Activated naive CD4-positive, alpha-beta T cell (primary cell): ENCODE measurements around the gene SYTL5.
"Not testable (repeated sequence)": the region's sequence is repeated elsewhere in the genome, so short reads cannot be mapped to it uniquely, and the experiment has no call there.

Source experiments
- DNase-seq, 4 experiments: peaks; one replicate each; lab custom pipeline; 2025; lab: John Stamatoyannopoulos, UW

SYTL5 gene

DNA sequence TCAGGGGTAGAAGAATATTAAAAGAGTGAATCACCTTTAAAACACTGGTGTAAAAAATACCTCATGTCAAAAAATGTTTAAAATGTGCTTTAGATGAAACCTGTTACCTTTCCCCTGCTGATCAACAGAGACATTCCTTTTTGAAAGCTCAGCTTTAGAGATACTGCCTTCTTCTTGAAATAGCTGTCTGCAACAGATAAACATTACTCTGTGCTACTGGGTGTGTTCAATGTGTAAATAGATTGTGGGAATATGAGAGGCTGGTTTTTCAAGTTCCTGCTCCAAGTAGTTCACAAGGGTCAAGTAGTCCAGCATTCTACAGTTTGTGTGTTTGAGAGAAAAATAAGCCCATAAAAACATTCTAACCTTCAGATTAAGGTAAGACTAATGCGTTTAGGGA, at the start of gene SYTL5:
SYTL5 (plus strand) TSS at position 263 of the 400 bp plus-strand sequence. CDS start 27,337 bp downstream, outside the sequence.
- DNase-seq: no peak

DNA sequence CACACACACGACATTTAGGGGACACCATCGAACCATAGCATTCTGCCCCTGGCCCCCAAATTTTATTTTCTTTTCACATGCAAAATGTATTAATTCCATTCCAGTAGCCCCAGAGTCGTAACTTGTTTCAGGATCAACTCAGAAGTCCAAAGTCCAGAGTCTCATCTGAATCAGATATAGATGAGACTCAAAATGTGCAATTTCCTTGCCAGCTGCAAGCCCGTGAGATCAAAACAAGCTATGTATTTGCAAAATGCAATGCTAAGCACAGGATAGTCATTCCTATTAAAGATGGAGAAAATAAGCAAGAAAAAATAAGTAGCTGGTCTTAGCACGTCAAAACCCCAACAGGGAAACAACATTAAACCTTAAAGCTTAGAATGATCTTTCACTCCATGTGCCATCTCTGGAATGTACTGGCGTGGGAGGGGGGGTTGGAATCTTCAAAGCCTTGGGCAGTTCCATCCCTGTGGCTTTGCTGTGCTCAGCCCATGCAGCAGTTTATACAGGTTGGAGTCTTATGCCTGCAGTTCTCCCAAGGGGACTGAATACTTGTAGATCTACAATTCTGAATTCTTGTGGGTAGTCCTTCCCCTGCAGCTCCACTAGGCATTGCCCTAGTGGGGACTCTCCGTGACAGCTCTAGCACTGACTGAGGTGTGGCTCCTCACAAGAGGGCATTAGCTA, 47.7 kb upstream of the SYTL5 start:
- DNase-seq: no peak

DNA sequence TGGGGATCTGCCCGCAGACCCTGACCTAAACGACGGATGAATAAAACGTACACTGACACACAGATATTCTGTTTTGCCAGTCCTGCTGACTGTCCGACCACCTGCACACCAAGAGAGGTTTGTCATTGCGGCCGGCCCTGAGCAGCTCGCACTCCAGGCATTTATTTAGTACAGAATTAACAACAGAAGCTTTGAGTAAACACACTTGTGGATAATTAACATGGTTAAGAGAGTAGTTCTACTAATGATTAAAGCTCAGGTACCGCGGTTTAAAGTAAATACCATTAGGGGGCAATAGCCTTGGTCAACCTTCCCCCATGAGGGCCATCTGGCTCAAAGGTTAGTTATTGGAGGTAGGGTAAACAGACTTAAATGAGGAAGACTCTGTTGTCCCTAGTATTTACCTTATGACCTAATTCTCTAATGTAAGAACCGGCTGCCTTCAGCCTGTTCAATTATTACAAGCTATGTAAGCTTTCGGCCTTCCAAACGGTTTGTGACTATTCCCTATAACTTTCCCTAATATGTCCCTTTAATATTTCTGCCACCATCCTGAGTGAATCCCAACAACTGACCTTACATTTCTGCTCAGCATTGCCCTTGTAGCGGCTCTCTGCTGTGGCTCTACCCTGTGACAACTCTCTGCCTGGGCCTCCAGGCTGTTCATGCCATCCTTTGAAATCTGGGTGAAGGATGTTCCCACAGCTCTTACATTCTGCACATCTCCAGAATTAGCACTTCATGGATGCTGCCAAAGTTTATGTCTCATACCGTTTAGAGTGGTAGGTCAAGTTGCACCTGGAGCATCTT, 46.9 kb upstream of the SYTL5 start:
- no peak for DNase-seq

DNA sequence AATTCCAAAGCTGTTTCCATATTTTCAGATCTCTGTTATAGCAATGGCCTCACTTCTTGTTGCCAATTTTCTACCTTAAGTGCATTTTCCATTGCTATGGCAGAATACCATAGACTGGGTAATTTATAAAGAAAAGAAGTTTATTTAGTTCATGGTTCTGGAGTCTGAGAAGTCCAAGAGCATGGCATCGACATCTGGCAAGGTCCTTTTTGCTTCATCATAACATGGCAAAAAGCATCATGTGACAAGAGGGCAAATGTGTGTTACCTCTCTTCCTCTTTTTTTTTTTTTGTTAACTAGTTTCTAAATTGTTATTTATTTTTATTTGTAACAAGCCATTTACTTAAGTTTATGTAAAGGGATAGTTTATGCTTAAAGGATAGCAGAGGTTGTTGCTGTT, 45.2 kb upstream of the SYTL5 start:
- no peak for DNase-seq

DNA sequence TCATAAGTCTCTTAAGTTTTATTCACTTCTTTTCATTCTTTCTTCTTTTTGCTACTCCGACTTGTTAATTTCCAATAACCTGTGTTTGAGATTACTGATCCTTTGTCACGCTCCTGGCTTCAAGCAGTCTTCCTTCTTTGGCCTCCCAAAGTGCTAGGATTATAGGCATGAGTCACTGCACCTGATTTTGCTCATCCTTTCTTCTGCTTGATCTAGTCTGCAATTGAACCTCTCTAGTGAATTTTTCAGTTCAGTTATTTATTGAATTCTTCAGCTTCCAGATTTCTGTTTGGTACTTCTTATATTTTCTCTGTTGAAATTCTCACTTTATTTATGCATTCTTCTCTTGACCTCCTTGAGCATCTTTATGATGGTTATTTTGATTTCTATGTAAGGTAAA, 38.6 kb upstream of the SYTL5 start:
- DNase-seq: no peak

DNA sequence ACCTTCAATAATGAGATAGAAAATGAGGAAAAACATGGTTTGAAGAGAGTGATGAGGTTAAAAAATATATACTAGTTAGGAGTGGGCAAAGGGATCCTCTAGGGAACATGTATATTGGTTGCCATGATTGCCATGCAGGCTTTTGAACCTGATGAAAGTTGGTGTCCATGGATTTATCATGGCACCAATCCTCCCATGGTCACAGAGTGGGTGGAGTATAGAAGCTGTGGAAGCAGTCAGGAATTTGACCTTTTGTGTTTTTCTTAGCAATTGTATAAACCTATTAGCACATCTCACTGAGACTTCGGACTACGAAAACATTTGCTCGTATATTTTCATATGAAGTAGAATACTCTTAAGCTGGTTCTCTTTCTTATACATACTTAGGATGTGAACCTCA, 30.9 kb upstream of the SYTL5 start:
- no peak for DNase-seq

DNA sequence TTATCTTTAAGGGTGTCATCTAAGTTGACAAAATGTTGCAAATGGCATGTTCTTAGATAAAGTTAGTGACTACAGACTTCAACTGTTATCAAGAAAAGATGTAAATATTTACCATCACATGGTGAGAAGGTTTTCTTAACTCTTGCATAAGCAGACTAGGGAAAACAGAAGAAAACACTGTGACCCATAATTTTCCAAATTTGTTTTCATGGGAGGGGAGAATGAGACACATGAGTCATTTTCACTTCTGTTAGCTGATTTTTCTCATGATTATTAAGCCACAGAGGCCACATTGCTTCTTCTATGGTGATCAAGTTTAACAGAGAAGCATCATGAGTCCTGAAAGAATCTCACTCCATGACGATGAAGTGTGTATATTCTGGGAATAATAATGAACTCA, 30.2 kb upstream of the SYTL5 start:
- DNase-seq: no peak

DNA sequence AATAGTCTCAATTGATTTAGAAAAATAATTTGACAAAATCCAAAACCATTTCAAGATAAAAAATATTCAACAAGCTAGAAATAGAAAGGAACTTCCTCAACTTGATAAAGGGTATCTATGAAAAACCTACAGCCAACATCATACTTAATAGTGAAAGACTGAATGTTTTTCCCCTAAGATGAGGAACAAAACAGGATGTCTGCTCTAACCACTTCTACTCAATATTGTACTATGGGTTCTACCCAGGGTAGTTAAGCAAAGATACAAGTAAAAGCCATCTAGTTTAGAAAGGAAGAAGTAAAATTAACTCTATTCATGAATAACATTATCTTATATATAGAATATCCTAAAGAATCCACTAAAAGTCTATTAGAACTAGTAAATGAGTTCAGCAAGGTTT, 21.5 kb upstream of the SYTL5 start:
- DNase-seq: no peak

DNA sequence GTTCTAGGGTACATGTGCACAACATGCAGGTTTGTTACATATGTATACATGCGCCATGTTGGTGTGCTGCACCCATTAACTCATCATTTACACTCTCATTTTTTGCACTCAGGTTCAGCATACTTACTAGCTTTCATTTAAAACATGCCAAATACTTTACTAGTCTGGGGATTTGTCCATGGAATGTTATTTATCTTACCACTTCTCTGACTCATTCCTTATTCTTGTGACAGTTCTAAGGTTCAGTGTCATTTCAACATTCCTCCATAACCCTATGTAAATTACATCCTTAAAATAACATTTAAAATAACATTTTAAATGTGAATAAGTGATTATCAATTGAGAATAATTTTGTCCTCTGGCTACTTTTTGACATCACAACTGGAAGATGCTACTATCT, 19.5 kb upstream of the SYTL5 start:
- DNase-seq: no peak

DNA sequence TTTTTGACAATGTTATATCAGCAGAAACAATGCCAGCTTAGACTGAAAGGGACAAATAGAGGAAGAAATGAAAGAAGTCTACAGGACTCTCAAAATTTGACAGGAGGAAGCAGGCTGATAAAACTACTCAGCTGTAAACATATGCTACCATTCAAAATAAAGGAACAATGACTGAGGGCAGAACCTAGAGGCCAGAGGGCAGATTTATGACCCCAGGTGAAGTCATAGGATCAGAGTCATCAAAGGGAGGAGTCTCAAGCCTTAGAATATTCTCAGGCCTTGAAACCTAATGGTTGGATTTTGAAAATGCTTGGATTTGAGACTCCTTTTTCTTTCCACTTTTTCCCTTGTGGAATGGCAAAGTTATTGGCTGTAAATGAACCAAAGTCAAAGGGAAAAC, 17.0 kb upstream of the SYTL5 start:
- no peak for DNase-seq

DNA sequence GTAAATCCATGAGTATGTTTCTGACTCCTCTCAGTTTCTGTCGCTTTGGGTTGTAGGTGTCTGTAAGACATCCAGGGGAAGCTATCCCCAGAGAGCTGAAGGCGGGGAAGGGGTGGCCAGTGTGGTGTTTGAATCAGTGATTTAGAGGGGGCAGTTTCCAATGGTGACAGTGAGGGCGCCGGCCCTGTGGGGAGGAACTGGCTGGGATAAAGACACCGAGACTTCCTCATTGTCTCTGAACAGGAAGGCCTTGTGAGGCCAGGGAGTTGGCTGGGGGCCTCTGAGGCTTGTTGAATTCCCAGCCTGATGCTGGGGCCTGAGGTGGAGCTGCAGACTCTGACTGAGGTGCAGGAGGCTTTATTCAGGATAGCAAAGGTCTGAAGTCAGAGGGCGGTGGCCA, 15.1 kb upstream of the SYTL5 start:
- not testable (repeated sequence) for DNase-seq

DNA sequence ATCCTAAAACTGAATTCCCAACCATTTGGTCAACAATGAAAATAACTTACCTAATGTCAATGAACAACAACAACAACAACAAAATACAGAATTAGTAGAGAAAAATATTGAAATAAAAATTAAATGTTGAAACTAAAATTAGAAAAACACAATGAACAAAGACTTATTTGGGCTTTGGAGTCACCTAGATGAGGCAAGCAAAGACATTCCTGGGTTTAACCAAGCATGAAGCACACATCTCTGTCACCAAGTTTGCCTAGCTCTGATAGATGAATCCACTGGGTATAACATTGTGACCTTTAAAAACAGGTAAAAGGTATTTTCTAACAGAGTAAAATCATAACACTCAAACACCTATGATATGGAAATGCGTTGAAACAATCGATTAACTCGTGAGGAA, 13.2 kb upstream of the SYTL5 start:
- no peak for DNase-seq

DNA sequence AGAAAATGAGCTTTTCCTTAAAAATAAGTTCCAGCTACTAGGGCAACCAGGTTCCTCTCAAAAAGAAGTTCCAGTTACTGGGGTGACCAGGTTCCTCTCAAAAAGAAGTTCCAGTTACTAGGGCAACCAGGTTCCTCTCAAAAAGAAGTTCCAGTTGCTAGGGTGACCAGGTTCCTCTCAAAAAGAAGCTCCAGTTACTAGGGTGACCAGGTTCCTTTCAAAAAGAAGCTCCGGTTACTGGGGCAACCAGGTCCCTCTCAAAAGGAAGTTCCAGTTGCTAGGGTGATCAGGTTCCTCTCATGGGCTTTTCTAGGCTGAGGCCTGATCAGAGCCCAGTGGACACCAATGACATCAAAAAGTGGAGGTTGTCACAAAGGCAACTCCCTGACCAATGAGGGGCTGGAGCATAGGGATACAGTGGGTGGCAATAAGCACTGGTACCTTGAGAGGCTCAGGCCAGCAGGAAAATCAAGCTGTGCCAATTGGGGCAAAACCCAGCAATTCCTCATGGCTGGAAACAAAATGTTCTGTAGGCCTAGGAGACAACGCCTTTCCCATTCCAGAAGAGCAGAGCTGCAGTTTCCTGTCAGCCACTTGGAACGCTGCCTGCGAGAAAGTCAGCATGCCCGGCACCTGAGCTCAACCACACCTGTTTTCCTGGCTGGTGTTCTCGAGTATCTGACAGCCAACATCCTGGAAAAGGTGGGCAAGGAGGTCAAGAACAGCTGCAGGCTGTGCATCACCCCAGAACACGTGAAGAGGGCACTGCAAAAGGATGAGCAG, 12.3 kb upstream of the SYTL5 start:
- DNase-seq: no peak

DNA sequence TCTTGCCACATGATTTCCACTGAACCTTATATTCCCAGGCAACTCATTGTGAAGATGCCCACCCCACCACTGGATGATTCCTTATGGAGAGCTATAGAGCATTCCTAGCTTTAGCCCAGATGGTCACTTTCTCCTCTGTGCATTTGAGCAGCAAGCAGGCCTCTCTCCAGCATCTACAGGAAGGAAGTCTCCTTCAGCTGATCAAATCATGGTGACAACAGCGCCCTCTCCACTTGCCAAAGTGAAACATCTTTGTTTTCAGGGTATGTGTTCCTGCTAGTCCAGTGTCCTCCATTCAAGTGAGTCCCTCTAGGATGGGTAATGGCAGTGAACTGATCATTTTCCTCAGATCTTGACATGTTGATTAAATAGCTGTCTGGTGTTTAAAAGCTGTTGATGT, 10.9 kb upstream of the SYTL5 start:
- DNase-seq: no peak

DNA sequence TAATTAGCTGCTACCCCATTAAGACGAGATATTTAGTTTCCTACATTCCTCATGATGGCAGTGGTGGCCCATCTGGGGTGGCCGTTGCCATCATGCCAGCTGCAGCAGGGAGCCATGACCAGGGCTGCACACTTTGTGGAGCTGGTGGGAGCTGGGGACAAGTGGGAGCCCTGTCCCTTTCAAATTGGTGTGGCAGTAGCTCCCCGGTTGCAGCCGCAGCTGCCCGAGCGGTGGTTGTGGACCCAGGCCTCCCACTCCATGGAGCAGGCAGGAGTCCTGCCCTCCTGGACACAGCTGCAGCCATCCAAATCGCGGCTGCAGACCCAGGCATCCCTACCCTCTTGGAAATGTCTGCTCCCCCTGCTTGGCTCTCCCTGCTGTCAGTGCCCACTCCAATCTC, 9.3 kb upstream of the SYTL5 start:
- DNase-seq: no peak

DNA sequence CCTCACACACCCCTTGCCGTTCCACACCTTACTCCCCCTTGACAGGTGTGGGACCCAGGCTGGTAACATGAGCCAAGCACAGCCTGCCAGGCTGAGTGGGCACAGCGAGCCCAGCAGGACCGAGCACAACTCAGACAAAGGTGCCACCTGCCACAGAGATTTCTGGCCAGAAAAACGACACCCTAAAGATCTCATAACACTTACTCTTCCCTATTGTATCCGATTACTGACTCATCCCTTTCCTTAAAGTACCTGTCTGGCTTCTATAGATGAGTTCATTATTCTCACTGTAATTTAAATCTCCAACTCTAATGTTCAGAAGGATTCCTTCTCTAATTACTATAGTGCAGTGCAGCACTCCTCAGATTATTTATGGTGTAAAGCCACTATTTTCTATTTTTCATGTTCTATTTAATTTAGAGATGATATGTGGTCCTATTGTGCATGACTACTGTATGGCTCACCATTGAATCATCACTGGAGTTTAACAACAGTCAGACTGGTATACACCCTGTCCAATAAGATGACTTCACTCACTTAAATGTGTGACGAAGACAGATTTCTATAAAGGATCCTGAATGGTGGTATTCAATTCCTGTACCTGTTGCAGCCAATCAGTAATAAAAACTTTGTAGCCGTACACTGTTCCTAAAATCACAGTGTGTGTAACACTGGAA, 7.6 kb upstream of the SYTL5 start:
- DNase-seq: no peak

DNA sequence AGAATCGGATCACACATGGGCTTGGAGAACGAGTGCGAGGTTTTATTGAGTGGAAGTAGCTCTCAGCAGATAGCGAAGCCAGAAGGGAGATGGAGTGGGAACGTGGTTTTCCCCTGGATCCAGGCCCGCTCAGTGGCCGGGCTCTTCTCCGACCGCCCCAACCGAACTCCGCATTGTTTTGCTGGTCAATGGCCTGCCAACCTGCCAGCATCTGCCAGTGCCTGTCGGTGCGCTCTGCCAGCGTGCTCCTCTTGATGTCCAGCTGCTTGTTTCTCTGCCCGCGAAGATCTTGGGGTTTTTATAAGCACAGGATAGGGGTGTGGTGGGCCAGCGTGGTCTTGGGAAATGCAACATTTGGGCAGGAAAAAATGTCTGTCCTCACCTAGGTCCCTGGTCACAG, 5.6 kb upstream of the SYTL5 start:
- no peak for DNase-seq

DNA sequence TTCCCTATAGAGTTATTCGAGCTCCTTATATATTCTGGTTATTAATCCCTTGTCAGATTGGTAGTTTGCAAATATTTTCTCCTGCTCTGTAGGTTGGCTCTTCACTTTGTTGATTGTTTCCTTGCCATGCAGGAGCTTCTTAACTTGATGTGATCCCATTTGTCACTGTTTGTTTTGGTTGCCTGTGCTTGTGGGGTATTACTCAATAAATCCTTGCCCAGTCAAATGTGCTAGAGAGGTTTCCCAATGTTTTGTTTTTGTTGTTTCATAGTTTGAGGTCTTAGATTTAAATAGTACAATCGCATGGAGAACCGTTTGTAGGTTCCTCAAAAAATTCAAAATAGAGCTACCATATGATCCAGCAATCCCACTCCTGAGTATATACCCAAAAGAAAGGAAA, 2.3 kb upstream of the SYTL5 start:
- DNase-seq: no peak

DNA sequence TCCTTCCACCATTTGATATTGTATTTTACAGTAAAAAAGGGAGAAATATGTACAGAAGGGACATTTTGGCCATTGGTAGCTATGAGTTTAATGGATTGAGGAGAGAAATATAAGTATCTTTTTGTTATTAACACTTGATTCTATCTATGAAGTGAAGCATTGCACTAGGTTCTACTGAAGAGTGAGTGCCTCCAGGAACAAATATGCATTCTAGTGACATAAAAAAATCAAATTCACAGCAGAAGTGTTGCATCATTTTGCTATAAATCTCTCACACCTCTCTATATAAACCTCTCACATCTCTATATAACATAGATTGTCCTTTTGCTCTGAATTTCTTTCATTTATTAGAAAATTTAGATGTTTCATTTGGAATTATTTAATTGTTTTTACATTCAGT, 425 bp downstream of the SYTL5 start:
- no peak for DNase-seq

DNA sequence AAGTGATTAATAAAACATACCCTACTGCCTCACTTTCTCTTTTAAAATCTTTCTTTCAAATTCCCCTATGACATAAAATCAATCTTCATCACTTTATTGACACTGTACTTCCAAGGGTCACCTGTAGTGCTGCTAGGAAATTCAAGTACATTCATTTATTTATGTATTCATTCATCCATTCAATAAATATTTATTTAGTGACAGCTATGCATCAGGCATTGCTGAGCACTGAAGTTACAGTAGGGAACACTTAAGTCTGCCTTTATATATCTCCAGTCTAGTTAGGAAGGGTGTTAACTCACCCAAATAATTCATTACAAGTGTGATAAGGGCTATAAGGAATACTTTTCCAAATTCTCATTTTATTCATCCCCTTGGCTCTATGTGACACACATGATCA, 2.3 kb downstream of the SYTL5 start:
- DNase-seq: no peak

DNA sequence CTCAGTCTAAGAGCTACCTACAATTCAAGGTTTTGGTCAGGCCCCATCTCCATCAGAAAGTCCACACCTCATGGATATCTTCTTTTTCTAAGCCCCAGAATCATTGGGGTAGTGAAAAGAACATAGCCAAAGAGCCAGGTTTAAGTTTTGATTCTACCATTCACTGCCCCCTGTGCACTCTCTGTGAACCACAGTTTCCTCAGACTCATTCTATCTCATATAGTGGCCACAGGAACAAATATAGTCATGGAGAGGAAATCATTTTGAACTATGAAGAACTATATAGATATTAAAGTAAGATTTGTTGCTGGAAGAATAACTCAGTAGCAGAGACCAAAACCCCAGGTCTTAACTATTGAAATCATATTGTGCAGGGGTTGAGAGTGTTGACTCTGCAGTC, 3.3 kb downstream of the SYTL5 start:
- no peak for DNase-seq

DNA sequence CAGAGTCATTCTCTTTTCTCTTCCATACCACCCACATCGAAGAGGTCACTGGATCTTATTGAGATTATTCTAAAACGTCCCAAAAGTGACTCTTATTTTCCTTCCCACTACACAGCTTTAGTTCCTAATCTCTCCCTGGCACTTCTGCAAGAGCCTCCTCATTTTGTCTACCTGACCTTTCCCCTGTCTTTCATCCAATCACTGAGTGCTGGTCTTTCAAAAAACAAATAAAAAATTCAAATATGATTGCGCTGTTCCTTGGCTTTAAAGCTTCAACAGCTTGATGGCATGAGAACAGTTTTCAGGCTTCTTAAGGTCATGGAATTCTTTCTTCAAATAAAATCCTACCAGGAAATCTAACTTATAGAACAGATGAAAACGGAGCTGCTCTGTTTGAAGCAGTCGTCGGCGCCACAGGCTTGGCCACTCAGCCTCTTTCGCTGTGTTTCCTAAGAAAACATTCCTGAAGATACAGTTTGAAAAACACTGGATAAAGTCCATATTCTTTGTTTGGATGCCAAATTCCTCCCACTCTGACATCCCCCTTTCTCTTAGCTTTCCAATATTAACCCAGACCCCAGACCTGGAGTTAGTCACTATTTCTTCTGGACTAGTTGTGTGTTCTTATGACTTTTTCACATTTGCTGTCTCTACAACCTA, 12.5 kb downstream of the SYTL5 start:
- DNase-seq: no peak
